Measurements from ENCODE around the gene SIAH1. TPM values are rescaled to one million over a fixed set of nuclear protein-coding genes. Genes with fewer than 3 reads are reported as not detected.
"Not testable (repeated sequence)": the region's sequence is repeated elsewhere in the genome, so short reads cannot be mapped to it uniquely, and the experiment has no call there.

SIAH1 gene
- total RNA-seq, result 10 to 100 TPM in 7 of 8 experiments, 1 to 10 TPM in 1; 9.0 to 46.2 (median 37.9) TPM

- ATAC-seq (replicated peaks in 6 of 8), result peak; percentile 72 to 86 (median 79)
- WGBS, 10 experiments, result 0 to 12% (median 0%) methylated on average over 1 to 12 of the region's 105 CpGs; no CpG with 5 or more reads in 4 of the 10 experiments
- in situ Hi-C loops (cut with MboI; ENCODE audit: low pct_unique_long_range_greater_than_20kb in 2 of 9, low sequenced_read_pairs in 9 of 9, unreplicated experiment in 9 of 9), result loop anchor here in 3 of 9 experiments (25.0 kb wide), 2 partner anchors 98 to 227 kb away; partner anchors contain the start of gene N4BP1 (in 2 of the 3)
These were observed at the start of gene SIAH1 for GRCh38 chr16:48385253-48386150. Gene SIAH1, minus strand, starts transcription at chr16:48385413. Its CDS starts 22,985 bp downstream, at chr16:48362428.

GRCh38 chr16:48434653-48435317, 49.6 kb upstream of the SIAH1 start:
- in situ Hi-C loops (cut with MboI; ENCODE audit: low pct_unique_long_range_greater_than_20kb in 2 of 9, low sequenced_read_pairs in 9 of 9, unreplicated experiment in 9 of 9), result no loop called here
- ATAC-seq (replicated peaks in 6 of 8), result no peak
- Histone ChIP-seq H3K27ac (no peak overlapping the region), H3K4me1 (replicated peaks in 1 of 2) (no peaks in the 10 kb centered on the region), H3K4me3 (no peak overlapping the region)
- 33 to 100% (median 63%) methylated on average over 1 to 4 of the region's 4 CpGs; no CpG with 5 or more reads in 2 of the 10 experiments for WGBS, 10 experiments

More at GRCh38 chr16:48385253-48386150, at the start of gene SIAH1:
- Histone ChIP-seq H3K4me3 (peak within 1 kb of the TSS; percentile 61 to 90 (median 73)), H3K4me1 (replicated peaks in 1 of 2) (peaks cover 0 to 12% of the 10 kb centered on the region in 2 donors), H3K27ac (peak within 1 kb of the TSS; percentile 98 to 99)

- no peaks in the 10 kb centered on the region for H3K4me1 ChIP-seq (replicated peaks in 1 of 2)
- no peak for ATAC-seq (replicated peaks in 6 of 8)
These were observed 48.8 kb upstream of the SIAH1 start for GRCh38 chr16:48433850-48434530.

GRCh38 chr16:48433116-48433849, 48.1 kb upstream of the SIAH1 start:
- in situ Hi-C loops (cut with MboI; ENCODE audit: low pct_unique_long_range_greater_than_20kb in 2 of 9, low sequenced_read_pairs in 9 of 9, unreplicated experiment in 9 of 9), result no loop called here
- Histone ChIP-seq H3K27ac (no peak overlapping the region), H3K4me3 (no peak overlapping the region), H3K4me1 (replicated peaks in 1 of 2) (no peaks in the 10 kb centered on the region)
- 48 to 100% (median 86%) methylated on average over 1 to 8 of the region's 18 CpGs; no CpG with 5 or more reads in 1 of the 10 experiments for WGBS, 10 experiments
- ATAC-seq (replicated peaks in 6 of 8), result no peak

More at GRCh38 chr16:48433850-48434530, 48.8 kb upstream of the SIAH1 start:
- H3K4me3 ChIP-seq, result no peak overlapping the region
- in situ Hi-C loops (cut with MboI; ENCODE audit: low pct_unique_long_range_greater_than_20kb in 2 of 9, low sequenced_read_pairs in 9 of 9, unreplicated experiment in 9 of 9), result no loop called here
- 30 to 100% (median 86%) methylated on average over 1 to 5 of the region's 5 CpGs; no CpG with 5 or more reads in 1 of the 10 experiments for WGBS, 10 experiments
- no peak overlapping the region for H3K27ac ChIP-seq

- Histone ChIP-seq H3K4me3 (no peak overlapping the region), H3K4me1 (replicated peaks in 1 of 2) (no peaks in the 10 kb centered on the region), H3K27ac (no peak overlapping the region)
- in situ Hi-C loops (cut with MboI; ENCODE audit: low pct_unique_long_range_greater_than_20kb in 2 of 9, low sequenced_read_pairs in 9 of 9, unreplicated experiment in 9 of 9), result no loop called here
- no peak for ATAC-seq (replicated peaks in 6 of 8)
- WGBS, 10 experiments, result 0 to 43% (median 20%) methylated on average over 1 to 2 of the region's 2 CpGs; no CpG with 5 or more reads in 5 of the 10 experiments
These were observed 46.9 kb upstream of the SIAH1 start for GRCh38 chr16:48432136-48432535.

- WGBS, 10 experiments, result 73 to 100% (median 93%) methylated on average over 2 to 3 of the region's 3 CpGs; no CpG with 5 or more reads in 3 of the 10 experiments
- Histone ChIP-seq H3K4me1 (replicated peaks in 1 of 2) (no peaks in the 10 kb centered on the region), H3K4me3 (no peak overlapping the region), H3K27ac (no peak overlapping the region)
- ATAC-seq (replicated peaks in 6 of 8), result no peak
- in situ Hi-C loops (cut with MboI; ENCODE audit: low pct_unique_long_range_greater_than_20kb in 2 of 9, low sequenced_read_pairs in 9 of 9, unreplicated experiment in 9 of 9), result no loop called here
These were observed 45.7 kb upstream of the SIAH1 start for GRCh38 chr16:48430890-48431289.

GRCh38 chr16:48426244-48427141, 41.3 kb upstream of the SIAH1 start:
- no peak for ATAC-seq (replicated peaks in 6 of 8)
- Histone ChIP-seq H3K4me1 (replicated peaks in 1 of 2) (no peaks in the 10 kb centered on the region), H3K4me3 (no peak overlapping the region), H3K27ac (no peak overlapping the region)
- 17 to 83% (median 70%) methylated on average over 1 of the region's 2 CpGs; no CpG with 5 or more reads in 6 of the 10 experiments for WGBS, 10 experiments
- in situ Hi-C loops (cut with MboI; ENCODE audit: low pct_unique_long_range_greater_than_20kb in 2 of 9, low sequenced_read_pairs in 9 of 9, unreplicated experiment in 9 of 9), result no loop called here

GRCh38 chr16:48422537-48422936, 37.3 kb upstream of the SIAH1 start:
- 0 to 86% (median 25%) methylated on average over 1 to 2 of the region's 2 CpGs; no CpG with 5 or more reads in 3 of the 10 experiments for WGBS, 10 experiments

GRCh38 chr16:48421741-48422140, 36.5 kb upstream of the SIAH1 start:
- H3K4me3 ChIP-seq, result no peak overlapping the region
- WGBS, 10 experiments, result 33 to 100% (median 76%) methylated on average over 1 to 3 of the region's 3 CpGs; no CpG with 5 or more reads in 1 of the 10 experiments
- in situ Hi-C loops (cut with MboI; ENCODE audit: low pct_unique_long_range_greater_than_20kb in 2 of 9, low sequenced_read_pairs in 9 of 9, unreplicated experiment in 9 of 9), result no loop called here
- no peaks in the 10 kb centered on the region for H3K4me1 ChIP-seq (replicated peaks in 1 of 2)
- H3K27ac ChIP-seq, result no peak overlapping the region
- ATAC-seq (replicated peaks in 6 of 8), result no peak

More at GRCh38 chr16:48422537-48422936, 37.3 kb upstream of the SIAH1 start:
- Histone ChIP-seq H3K4me1 (replicated peaks in 1 of 2) (no peaks in the 10 kb centered on the region), H3K4me3 (no peak overlapping the region), H3K27ac (no peak overlapping the region)
- ATAC-seq (replicated peaks in 6 of 8), result peak in 3 of 8 experiments; percentile 34 to 97 (median 40)
- in situ Hi-C loops (cut with MboI; ENCODE audit: low pct_unique_long_range_greater_than_20kb in 2 of 9, low sequenced_read_pairs in 9 of 9, unreplicated experiment in 9 of 9), result no loop called here

GRCh38 chr16:48420437-48420836, 35.2 kb upstream of the SIAH1 start:
- H3K4me3 ChIP-seq, result no peak overlapping the region
- no peaks in the 10 kb centered on the region for H3K4me1 ChIP-seq (replicated peaks in 1 of 2)
- H3K27ac ChIP-seq, result no peak overlapping the region
- ATAC-seq (replicated peaks in 6 of 8), result no peak
- WGBS, 10 experiments, result 57 to 100% (median 76%) methylated on average over 1 of the region's 1 CpG; no CpG with 5 or more reads in 4 of the 10 experiments
- in situ Hi-C loops (cut with MboI; ENCODE audit: low pct_unique_long_range_greater_than_20kb in 2 of 9, low sequenced_read_pairs in 9 of 9, unreplicated experiment in 9 of 9), result no loop called here

GRCh38 chr16:48416617-48417016, 31.4 kb upstream of the SIAH1 start:
- in situ Hi-C loops (cut with MboI; ENCODE audit: low pct_unique_long_range_greater_than_20kb in 2 of 9, low sequenced_read_pairs in 9 of 9, unreplicated experiment in 9 of 9); H3K27ac ChIP-seq; H3K4me3 ChIP-seq; H3K4me1 ChIP-seq (replicated peaks in 1 of 2); ATAC-seq (replicated peaks in 6 of 8): not testable (repeated sequence)
- 89% methylated on average over 8 of the region's 29 CpGs; no CpG with 5 or more reads in 9 of the 10 experiments for WGBS, 10 experiments
